ENCODE measurements around the gene PEX10. TPM values are rescaled to one million over a fixed set of nuclear protein-coding genes. Genes with fewer than 3 reads are reported as not detected.

The PEX10 gene
- total RNA-seq, 1 donor from 2014 or later: 15.8 TPM

- no peak for DNase-seq
- H3K9me3 ChIP-seq (replicated peaks): no peaks in the 10 kb centered on the region
- H3K4me1 ChIP-seq: peaks cover 24% of the 10 kb centered on the region
- no peaks in the 10 kb centered on the region for H3K27me3 ChIP-seq (ENCODE audit: low read depth)
- H3K27ac ChIP-seq (replicated peaks): no peak overlapping the region
- H3K36me3 ChIP-seq: peaks cover 81% of the 10 kb centered on the region
- H3K4me3 ChIP-seq: no peak overlapping the region
- intact Hi-C loops (cut with micrococcal nuclease): no loop called here
- TF ChIP-seq CTCF (IDR thresholded peaks at IDR 0.05; ENCODE audit: borderline replicate concordance): no peak
These were observed 7.4 kb downstream of the PEX10 start for GRCh38 chr1:2404890-2405511.

GRCh38 chr1:2404142-2404889, 8.0 kb downstream of the PEX10 start:
- Histone ChIP-seq H3K9me3 (replicated peaks) (no peaks in the 10 kb centered on the region), H3K27me3 (ENCODE audit: low read depth) (no peaks in the 10 kb centered on the region), H3K4me3 (no peak overlapping the region), H3K36me3 (peaks cover 88% of the 10 kb centered on the region), H3K27ac (replicated peaks) (no peak overlapping the region), H3K4me1 (peaks cover 23% of the 10 kb centered on the region)
- TF ChIP-seq CTCF (IDR thresholded peaks at IDR 0.05; ENCODE audit: borderline replicate concordance): no peak
- DNase-seq: no peak
- intact Hi-C loops (cut with micrococcal nuclease): no loop called here

GRCh38 chr1:2403273-2403672, 9.1 kb downstream of the PEX10 start:
- H3K9me3 ChIP-seq (replicated peaks): no peaks in the 10 kb centered on the region
- peaks cover 96% of the 10 kb centered on the region for H3K36me3 ChIP-seq
- H3K4me3 ChIP-seq: no peak overlapping the region
- DNase-seq: no peak
- H3K27me3 ChIP-seq (ENCODE audit: low read depth): no peaks in the 10 kb centered on the region
- H3K4me1 ChIP-seq: peaks cover 12% of the 10 kb centered on the region
- intact Hi-C loops (cut with micrococcal nuclease): no loop called here
- H3K27ac ChIP-seq (replicated peaks): no peak overlapping the region
- TF ChIP-seq CTCF (IDR thresholded peaks at IDR 0.05; ENCODE audit: borderline replicate concordance): no peak

- intact Hi-C loops (cut with micrococcal nuclease): no loop called here
- Histone ChIP-seq H3K27me3 (ENCODE audit: low read depth) (no peaks in the 10 kb centered on the region), H3K9me3 (replicated peaks) (no peaks in the 10 kb centered on the region), H3K4me1 (peaks cover 7% of the 10 kb centered on the region), H3K4me3 (no peak overlapping the region), H3K36me3 (peaks cover 97% of the 10 kb centered on the region), H3K27ac (replicated peaks) (no peak overlapping the region)
- no peak for TF ChIP-seq CTCF (IDR thresholded peaks at IDR 0.05; ENCODE audit: borderline replicate concordance)
- no peak for DNase-seq
These were observed 9.9 kb downstream of the PEX10 start for GRCh38 chr1:2402420-2402819.

- Histone ChIP-seq H3K36me3 (peaks cover 97% of the 10 kb centered on the region), H3K27ac (replicated peaks) (no peak overlapping the region), H3K27me3 (ENCODE audit: low read depth) (no peaks in the 10 kb centered on the region), H3K4me3 (no peak overlapping the region), H3K9me3 (replicated peaks) (no peaks in the 10 kb centered on the region), H3K4me1 (no peaks in the 10 kb centered on the region)
- DNase-seq: no peak
- no peak for TF ChIP-seq CTCF (IDR thresholded peaks at IDR 0.05; ENCODE audit: borderline replicate concordance)
- intact Hi-C loops (cut with micrococcal nuclease): no loop called here
These were observed 11.3 kb downstream of the PEX10 start for GRCh38 chr1:2400950-2401649.
